RPMI8226 (cell line): Measurements from ENCODE around the gene ATP2A2.
"Not testable (repeated sequence)": the region's sequence is repeated elsewhere in the genome, so short reads cannot be mapped to it uniquely, and the experiment has no call there.

Experiments
- DNase-seq: peaks from one replicate; pipeline ENCODE4 v3.0.0-alpha.2; 2015

The ATP2A2 gene

GRCh38 chr12:110370732-110371231 is 89.7 kb downstream of the ATP2A2 start:
- peak; percentile 24 for DNase-seq

GRCh38 chr12:110371408-110372055 is 90.5 kb downstream of the ATP2A2 start:
- peak; percentile 44 for DNase-seq

GRCh38 chr12:110372056-110372425 is 91.0 kb downstream of the ATP2A2 start:
- no peak for DNase-seq

- DNase-seq, result peak; percentile 70
These were observed 92.0 kb downstream of the ATP2A2 start for GRCh38 chr12:110373025-110373424.

GRCh38 chr12:110373425-110373824 is 92.4 kb downstream of the ATP2A2 start:
- peak; percentile 86 for DNase-seq

GRCh38 chr12:110373962-110374611 is 93.0 kb downstream of the ATP2A2 start:
- DNase-seq, result no peak

GRCh38 chr12:110378131-110378790 is 97.2 kb downstream of the ATP2A2 start:
- DNase-seq, result not testable (repeated sequence)

- no peak for DNase-seq
These were observed 98.2 kb downstream of the ATP2A2 start for GRCh38 chr12:110379197-110379596.

- DNase-seq, result no peak
These were observed 98.6 kb downstream of the ATP2A2 start for GRCh38 chr12:110379631-110380030.

GRCh38 chr12:110382683-110383082 is 101.6 kb downstream of the ATP2A2 start:
- DNase-seq, result no peak
